Stimulated activated CD4-positive, alpha-beta T cell treated with anti-CD3 and anti-CD28 coated beads, Interleukin-2, amount 100 ng/mL, for 24 hours (primary cell): ENCODE measurements around the gene TDRD3.
A peak's percentile ranks its signal among the peaks of the same experiment; 100 is the strongest.
"Not testable (repeated sequence)": the region's sequence is repeated elsewhere in the genome, so short reads cannot be mapped to it uniquely, and the experiment has no call there.

Experiments used
- DNase-seq, 2 donors: peaks; one replicate each; pipeline ENCODE4 v3.0.0-alpha.2; 2020

TDRD3 gene

GRCh38 chr13:60396783-60397703 is at the start of gene TDRD3:
TDRD3 (plus strand) TSS chr13:60397220; CDS start chr13:60397365, 145 bp downstream.
- DNase-seq: peak; percentile 78 to 79

- DNase-seq: no peak
These were observed 49.3 kb upstream of the TDRD3 start for GRCh38 chr13:60347690-60348089.

- no peak for DNase-seq
These were observed 48.9 kb upstream of the TDRD3 start for GRCh38 chr13:60348097-60348496.

- DNase-seq: no peak
These were observed 45.7 kb upstream of the TDRD3 start for GRCh38 chr13:60351326-60351725.

- no peak for DNase-seq
These were observed 45.0 kb upstream of the TDRD3 start for GRCh38 chr13:60351855-60352615.

- no peak for DNase-seq
These were observed 44.4 kb upstream of the TDRD3 start for GRCh38 chr13:60352644-60353043.

- no peak for DNase-seq
These were observed 42.0 kb upstream of the TDRD3 start for GRCh38 chr13:60355056-60355455.

GRCh38 chr13:60356970-60357369 is 40.0 kb upstream of the TDRD3 start:
- DNase-seq: no peak

- no peak for DNase-seq
These were observed 38.6 kb upstream of the TDRD3 start for GRCh38 chr13:60358453-60358852.

- DNase-seq: no peak
These were observed 33.7 kb upstream of the TDRD3 start for GRCh38 chr13:60363288-60363687.

GRCh38 chr13:60369242-60369641 is 27.8 kb upstream of the TDRD3 start:
- no peak for DNase-seq

GRCh38 chr13:60370343-60370742 is 26.7 kb upstream of the TDRD3 start:
- no peak for DNase-seq

GRCh38 chr13:60372141-60372540 is 24.9 kb upstream of the TDRD3 start:
- no peak for DNase-seq

GRCh38 chr13:60379282-60379681 is 17.7 kb upstream of the TDRD3 start:
- DNase-seq: not testable (repeated sequence)

GRCh38 chr13:60379837-60380565 is 17.0 kb upstream of the TDRD3 start:
- DNase-seq: no peak

- no peak for DNase-seq
These were observed 12.1 kb upstream of the TDRD3 start for GRCh38 chr13:60384911-60385310.

- no peak for DNase-seq
These were observed 10.8 kb upstream of the TDRD3 start for GRCh38 chr13:60386250-60386649.

- DNase-seq: no peak
These were observed 4.9 kb upstream of the TDRD3 start for GRCh38 chr13:60392131-60392530.

- DNase-seq: peak; percentile 86 to 89
These were observed 843 bp upstream of the TDRD3 start for GRCh38 chr13:60395971-60396782.

- peak; percentile 46 to 56 for DNase-seq
These were observed 821 bp downstream of the TDRD3 start for GRCh38 chr13:60397704-60398378.

GRCh38 chr13:60398379-60398891 is 1.4 kb downstream of the TDRD3 start:
- DNase-seq: no peak
